GM18508 (cell line): ENCODE data around the gene ARHGEF28.

ENCODE experiments used
- ATAC-seq: cut with Tn5 transposase; IDR thresholded peaks from one replicate; pipeline ENCODE4 v1.9.1; 2021; ENCODE audit warnings: moderate number of reproducible peaks; ENCODE audit not compliant: insufficient read depth, unreplicated experiment

Gene ARHGEF28

GRCh38 chr5:73766902-73767301 lies 140.9 kb downstream of the ARHGEF28 start:
- ATAC-seq, result no peak

GRCh38 chr5:73770172-73771025 lies 144.4 kb downstream of the ARHGEF28 start:
- no peak for ATAC-seq

GRCh38 chr5:73774924-73775323 lies 148.9 kb downstream of the ARHGEF28 start:
- ATAC-seq, result no peak

- no peak for ATAC-seq
Observed at GRCh38 chr5:73776405-73776804, 150.4 kb downstream of the ARHGEF28 start.

GRCh38 chr5:73777192-73777591 lies 151.2 kb downstream of the ARHGEF28 start:
- ATAC-seq, result no peak

GRCh38 chr5:73780302-73781080 lies 154.5 kb downstream of the ARHGEF28 start:
- no peak for ATAC-seq

- no peak for ATAC-seq
Observed at GRCh38 chr5:73781107-73781768, 155.2 kb downstream of the ARHGEF28 start.

- no peak for ATAC-seq
Observed at GRCh38 chr5:73783828-73784227, 157.8 kb downstream of the ARHGEF28 start.

GRCh38 chr5:73786043-73786831 lies 160.2 kb downstream of the ARHGEF28 start:
- no peak for ATAC-seq

GRCh38 chr5:73789851-73790281 lies 163.9 kb downstream of the ARHGEF28 start:
- ATAC-seq, result no peak

- no peak for ATAC-seq
Observed at GRCh38 chr5:73791389-73791788, 165.4 kb downstream of the ARHGEF28 start.

GRCh38 chr5:73792687-73793320 lies 166.8 kb downstream of the ARHGEF28 start:
- ATAC-seq, result no peak

- no peak for ATAC-seq
Observed at GRCh38 chr5:73793911-73794310, 167.9 kb downstream of the ARHGEF28 start.

- no peak for ATAC-seq
Observed at GRCh38 chr5:73796164-73797131, 170.5 kb downstream of the ARHGEF28 start.

- no peak for ATAC-seq
Observed at GRCh38 chr5:73797132-73797510, 171.1 kb downstream of the ARHGEF28 start.

- ATAC-seq, result no peak
Observed at GRCh38 chr5:73799401-73799972, 173.5 kb downstream of the ARHGEF28 start.

GRCh38 chr5:73801686-73802085 lies 175.7 kb downstream of the ARHGEF28 start:
- no peak for ATAC-seq

- no peak for ATAC-seq
Observed at GRCh38 chr5:73805449-73805848, 179.5 kb downstream of the ARHGEF28 start.
